Ovary (tissue), 3 donors: ENCODE data around the gene SYNJ1.

Source experiments
- POLR2A ChIP-seq: fragments of 450-650 bp; IDR thresholded peaks from one replicate; pipeline ENCODE4 v1.6.1; 2017; ENCODE audit warnings: antibody characterized with exemption, mild to moderate bottlenecking, moderate library complexity
- TF ChIP-seq, protein P1 (sequence below), 3 donors: fragments of 450-650 bp in 2 of 3; fragments of 200-600 bp in 1 of 3; IDR thresholded peaks; one replicate each; pipeline versions ENCODE4 v1.5.1 to v1.8.0; 2016 to 2022; ENCODE audit warnings: antibody characterized with exemption in 3 of 3, mild to moderate bottlenecking in 1 of 3
- donor health status: DM: no; HTN: no; CAD: no.

DNA sequence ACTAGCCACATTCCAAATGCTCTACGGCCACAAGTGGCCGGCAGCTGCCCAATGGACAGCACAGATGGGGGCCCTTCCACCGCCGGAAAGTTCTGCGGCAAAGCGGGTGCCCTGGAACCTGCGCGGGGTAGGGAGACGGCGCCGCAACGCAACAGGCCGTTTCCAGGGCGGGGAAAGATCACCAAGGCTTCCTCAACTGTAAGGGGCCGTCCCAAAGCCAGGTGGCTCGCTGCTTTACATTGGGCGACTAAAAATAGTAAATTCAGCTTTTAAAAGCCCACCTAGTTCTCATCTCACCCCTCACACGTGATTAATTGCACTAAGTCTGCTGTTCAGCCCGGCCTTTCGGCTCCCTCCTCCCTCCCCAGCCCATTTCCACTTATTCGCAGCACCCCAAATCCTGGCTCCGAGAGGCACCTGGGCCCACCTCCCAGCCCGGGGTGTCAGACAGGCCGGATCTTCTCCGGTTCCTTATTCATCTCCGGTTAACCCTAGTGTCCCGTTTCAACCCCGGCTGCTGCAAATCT lies 116.3 kb downstream of the SYNJ1 start:
- TF ChIP-seq, protein P1, sequence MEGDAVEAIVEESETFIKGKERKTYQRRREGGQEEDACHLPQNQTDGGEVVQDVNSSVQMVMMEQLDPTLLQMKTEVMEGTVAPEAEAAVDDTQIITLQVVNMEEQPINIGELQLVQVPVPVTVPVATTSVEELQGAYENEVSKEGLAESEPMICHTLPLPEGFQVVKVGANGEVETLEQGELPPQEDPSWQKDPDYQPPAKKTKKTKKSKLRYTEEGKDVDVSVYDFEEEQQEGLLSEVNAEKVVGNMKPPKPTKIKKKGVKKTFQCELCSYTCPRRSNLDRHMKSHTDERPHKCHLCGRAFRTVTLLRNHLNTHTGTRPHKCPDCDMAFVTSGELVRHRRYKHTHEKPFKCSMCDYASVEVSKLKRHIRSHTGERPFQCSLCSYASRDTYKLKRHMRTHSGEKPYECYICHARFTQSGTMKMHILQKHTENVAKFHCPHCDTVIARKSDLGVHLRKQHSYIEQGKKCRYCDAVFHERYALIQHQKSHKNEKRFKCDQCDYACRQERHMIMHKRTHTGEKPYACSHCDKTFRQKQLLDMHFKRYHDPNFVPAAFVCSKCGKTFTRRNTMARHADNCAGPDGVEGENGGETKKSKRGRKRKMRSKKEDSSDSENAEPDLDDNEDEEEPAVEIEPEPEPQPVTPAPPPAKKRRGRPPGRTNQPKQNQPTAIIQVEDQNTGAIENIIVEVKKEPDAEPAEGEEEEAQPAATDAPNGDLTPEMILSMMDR (IDR thresholded peaks at IDR 0.05) = no peak
- TF ChIP-seq POLR2A = no peak
